ENCODE results near the gene AKAP10.

AKAP10 gene

DNA sequence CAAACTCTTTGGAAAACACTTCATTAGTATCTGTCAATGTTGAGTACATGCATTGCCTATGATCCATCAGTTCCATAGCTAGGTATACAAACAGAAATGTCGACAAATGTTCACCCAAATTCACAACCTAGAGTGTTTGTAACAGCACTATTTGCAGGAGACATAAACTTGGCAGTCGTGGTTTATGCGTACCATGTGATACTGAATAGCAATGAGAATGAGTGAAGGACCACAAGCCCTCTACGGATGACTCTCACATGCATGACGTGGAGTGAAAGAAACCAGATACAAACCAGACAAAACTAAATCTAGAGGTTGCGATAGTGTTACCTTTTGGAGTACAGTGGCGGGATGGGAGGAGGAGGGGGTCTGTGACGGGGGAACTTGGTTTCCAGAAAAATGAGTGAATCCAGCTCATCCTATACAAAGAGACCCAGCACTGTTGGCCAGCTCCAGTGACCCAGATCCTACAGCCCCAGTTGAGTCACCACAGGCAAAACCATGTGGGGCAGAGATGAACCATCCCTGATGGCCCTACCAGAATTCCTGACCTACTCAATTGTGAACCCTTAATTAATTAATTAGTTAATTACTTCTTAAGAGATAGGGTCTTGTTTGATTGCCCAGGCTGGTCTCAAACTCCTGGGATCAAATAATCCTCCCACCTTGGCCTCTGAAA is 94.0 kb downstream of the AKAP10 start:
- Mint-ChIP-seq H3K4me3 (no peak overlapping the region), H3K9me3 (no peaks in the 10 kb centered on the region), H3K36me3 (ENCODE audit: low read depth) (no peaks in the 10 kb centered on the region), H3K4me1 (no peaks in the 10 kb centered on the region), H3K27me3 (ENCODE audit: low read depth) (no peaks in the 10 kb centered on the region), H3K27ac (no peak overlapping the region)
- TF ChIP-seq, protein P1, sequence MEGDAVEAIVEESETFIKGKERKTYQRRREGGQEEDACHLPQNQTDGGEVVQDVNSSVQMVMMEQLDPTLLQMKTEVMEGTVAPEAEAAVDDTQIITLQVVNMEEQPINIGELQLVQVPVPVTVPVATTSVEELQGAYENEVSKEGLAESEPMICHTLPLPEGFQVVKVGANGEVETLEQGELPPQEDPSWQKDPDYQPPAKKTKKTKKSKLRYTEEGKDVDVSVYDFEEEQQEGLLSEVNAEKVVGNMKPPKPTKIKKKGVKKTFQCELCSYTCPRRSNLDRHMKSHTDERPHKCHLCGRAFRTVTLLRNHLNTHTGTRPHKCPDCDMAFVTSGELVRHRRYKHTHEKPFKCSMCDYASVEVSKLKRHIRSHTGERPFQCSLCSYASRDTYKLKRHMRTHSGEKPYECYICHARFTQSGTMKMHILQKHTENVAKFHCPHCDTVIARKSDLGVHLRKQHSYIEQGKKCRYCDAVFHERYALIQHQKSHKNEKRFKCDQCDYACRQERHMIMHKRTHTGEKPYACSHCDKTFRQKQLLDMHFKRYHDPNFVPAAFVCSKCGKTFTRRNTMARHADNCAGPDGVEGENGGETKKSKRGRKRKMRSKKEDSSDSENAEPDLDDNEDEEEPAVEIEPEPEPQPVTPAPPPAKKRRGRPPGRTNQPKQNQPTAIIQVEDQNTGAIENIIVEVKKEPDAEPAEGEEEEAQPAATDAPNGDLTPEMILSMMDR (IDR thresholded peaks at IDR 0.05; ENCODE audit: unreplicated experiment in 3 of 3): no peak

DNA sequence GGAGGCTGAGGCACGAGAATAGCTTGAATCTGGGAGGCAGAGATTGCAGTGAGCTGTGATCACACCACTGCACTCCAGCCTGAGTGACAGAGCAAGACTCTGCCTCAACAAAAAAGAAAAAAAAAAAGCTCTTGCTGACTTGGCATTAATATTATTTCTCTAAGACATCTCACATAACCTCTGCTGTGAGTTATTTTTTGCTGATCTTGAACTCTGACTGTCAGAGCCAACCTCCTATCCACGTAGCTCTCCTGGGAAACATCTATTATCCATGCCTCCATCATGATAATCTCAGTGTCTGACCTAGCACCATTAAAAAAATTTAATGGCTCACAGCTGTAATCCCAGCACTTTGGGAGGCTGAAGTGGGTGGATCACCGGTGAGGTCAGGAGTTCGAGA is 97.2 kb downstream of the AKAP10 start:
- TF ChIP-seq, protein P1 (IDR thresholded peaks at IDR 0.05; ENCODE audit: unreplicated experiment in 3 of 3): no peak
- H3K4me1 Mint-ChIP-seq: peaks cover 7% of the 10 kb centered on the region
- no peak overlapping the region for H3K27ac Mint-ChIP-seq
- no peaks in the 10 kb centered on the region for H3K9me3 Mint-ChIP-seq
- H3K36me3 Mint-ChIP-seq (ENCODE audit: low read depth): no peaks in the 10 kb centered on the region
- H3K4me3 Mint-ChIP-seq: no peak overlapping the region
- peaks cover 7% of the 10 kb centered on the region for H3K27me3 Mint-ChIP-seq (ENCODE audit: low read depth)

DNA sequence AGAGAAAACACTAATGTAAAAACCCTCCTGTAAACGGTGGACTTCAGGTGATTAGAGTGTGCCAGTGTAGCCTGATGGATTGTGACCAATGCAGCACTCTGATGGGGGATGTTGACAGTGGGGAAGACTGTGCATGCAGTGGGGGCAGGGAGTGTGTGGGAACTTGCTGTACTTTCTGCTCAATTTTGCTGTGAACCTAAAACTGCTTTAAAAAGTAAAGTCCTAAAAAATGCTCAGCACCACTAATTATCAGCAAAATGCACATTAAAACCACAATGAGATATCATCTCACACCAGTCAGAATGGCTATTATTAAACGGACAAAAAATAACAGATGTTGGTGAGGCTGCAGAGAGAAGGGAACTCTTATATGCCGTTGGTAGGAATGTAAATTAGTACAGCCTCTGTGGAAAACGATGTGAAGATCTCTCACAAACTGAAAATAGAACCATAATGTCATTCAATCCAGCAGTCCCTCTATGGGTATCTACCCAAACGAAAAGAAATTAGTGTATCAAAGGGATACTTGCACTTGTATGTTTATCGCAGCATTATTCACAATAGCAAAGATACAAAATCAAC is 100.2 kb downstream of the AKAP10 start:
- H3K4me3 Mint-ChIP-seq: no peak overlapping the region
- TF ChIP-seq, protein P1 (IDR thresholded peaks at IDR 0.05; ENCODE audit: unreplicated experiment in 3 of 3): no peak
- H3K9me3 Mint-ChIP-seq: no peaks in the 10 kb centered on the region
- H3K27ac Mint-ChIP-seq: no peak overlapping the region
- H3K4me1 Mint-ChIP-seq: peaks cover 7% of the 10 kb centered on the region
- H3K36me3 Mint-ChIP-seq (ENCODE audit: low read depth): no peaks in the 10 kb centered on the region
- H3K27me3 Mint-ChIP-seq (ENCODE audit: low read depth): peaks cover 13% of the 10 kb centered on the region

DNA sequence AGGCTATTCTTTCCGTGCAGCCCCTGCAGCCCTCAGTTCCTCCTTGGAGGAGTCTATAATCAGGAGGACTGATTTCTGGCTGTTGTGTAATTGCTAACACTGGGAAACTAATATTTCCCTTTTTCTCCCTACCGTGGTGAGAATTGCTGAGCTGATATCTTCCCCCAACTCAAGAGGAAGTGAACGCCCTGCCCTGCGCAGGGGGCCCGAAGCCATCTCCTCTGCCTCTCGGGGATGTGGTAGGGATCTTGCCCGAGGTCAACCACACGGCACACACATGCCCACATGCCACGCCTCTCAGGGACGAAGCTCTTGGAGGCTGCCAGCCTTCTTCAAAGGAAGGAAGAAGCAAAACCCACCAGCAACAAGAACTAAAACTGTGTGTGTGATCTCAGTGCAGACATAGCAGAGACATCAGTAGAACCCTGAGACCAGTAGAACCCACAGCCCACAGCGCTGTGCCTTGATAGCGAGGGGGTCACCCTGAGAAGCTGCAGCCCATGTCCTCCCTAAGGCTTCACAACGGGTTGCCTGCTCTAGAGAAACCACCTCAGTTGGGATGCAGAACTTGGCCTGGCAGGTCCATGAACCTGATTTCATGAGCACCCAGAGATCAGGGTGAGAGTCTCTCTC is 101.0 kb downstream of the AKAP10 start:
- Mint-ChIP-seq H3K4me1 (peaks cover 7% of the 10 kb centered on the region), H3K36me3 (ENCODE audit: low read depth) (no peaks in the 10 kb centered on the region), H3K4me3 (no peak overlapping the region), H3K9me3 (no peaks in the 10 kb centered on the region), H3K27ac (no peak overlapping the region), H3K27me3 (ENCODE audit: low read depth) (peaks cover 13% of the 10 kb centered on the region)
- TF ChIP-seq, protein P1 (IDR thresholded peaks at IDR 0.05; ENCODE audit: unreplicated experiment in 3 of 3): no peak

DNA sequence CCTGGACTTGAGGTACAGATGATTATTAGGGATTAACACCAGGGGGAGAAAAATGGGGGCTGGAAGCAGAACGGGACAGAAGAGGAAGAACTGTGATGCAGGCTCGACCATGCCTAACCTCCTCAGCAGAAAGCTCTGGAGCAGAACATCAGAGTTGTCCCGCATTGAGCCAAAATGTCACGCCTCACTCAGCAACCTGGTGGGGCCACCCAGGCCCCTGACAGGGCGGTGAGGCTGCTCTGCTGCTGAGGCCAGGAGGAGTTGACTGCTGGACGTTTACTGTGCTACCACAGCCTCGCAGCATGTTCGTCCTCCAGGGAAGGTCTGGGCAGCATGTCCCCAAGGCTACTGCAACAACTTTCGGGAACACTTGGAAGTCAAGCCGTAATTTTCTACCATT is 103.4 kb downstream of the AKAP10 start:
- Mint-ChIP-seq H3K27me3 (ENCODE audit: low read depth) (peaks cover 13% of the 10 kb centered on the region), H3K27ac (no peak overlapping the region), H3K9me3 (no peaks in the 10 kb centered on the region), H3K4me1 (peaks cover 7% of the 10 kb centered on the region), H3K4me3 (no peak overlapping the region), H3K36me3 (ENCODE audit: low read depth) (no peaks in the 10 kb centered on the region)
- TF ChIP-seq, protein P1 (IDR thresholded peaks at IDR 0.05; ENCODE audit: unreplicated experiment in 3 of 3): no peak
